Hypothalamus (tissue), 51 donors: ENCODE results near the gene USF1.
"Not testable (repeated sequence)": the region's sequence is repeated elsewhere in the genome, so short reads cannot be mapped to it uniquely, and the experiment has no call there.

Source experiments
- DNase-seq, 51 donors: peaks; one replicate each; lab custom pipeline; 2025; lab: John Stamatoyannopoulos, UW

USF1 gene

GRCh38 chr1:161051219-161051618 lies 5.4 kb upstream of the USF1 start:
- DNase-seq, result no peak

- no peak for DNase-seq
These were observed 3.4 kb upstream of the USF1 start for GRCh38 chr1:161048949-161049722.

- DNase-seq, result no peak
These were observed 2.0 kb upstream of the USF1 start for GRCh38 chr1:161047436-161048420.

- DNase-seq, result no peak
These were observed 940 bp upstream of the USF1 start for GRCh38 chr1:161046605-161047228.

GRCh38 chr1:161044908-161045735 lies 655 bp downstream of the USF1 start:
- peak in 38 of 51 donors; percentile 23 to 83 (median 56) for DNase-seq

GRCh38 chr1:161044535-161044907 lies 1.3 kb downstream of the USF1 start:
- no peak for DNase-seq

- no peak for DNase-seq
These were observed 6.2 kb downstream of the USF1 start for GRCh38 chr1:161039546-161039945.

GRCh38 chr1:161039154-161039545 lies 6.6 kb downstream of the USF1 start:
- DNase-seq, result no peak

- DNase-seq, result peak in 14 of 51 donors; percentile 6 to 56 (median 16)
These were observed 7.1 kb downstream of the USF1 start, which contains the start of gene TSTD1 for GRCh38 chr1:161038523-161039153. Gene TSTD1, minus strand, starts transcription at chr1:161038964. Its CDS starts 75 bp downstream, at chr1:161038889.

- peak in 1 of 51 donors; percentile 2 for DNase-seq
These were observed 7.9 kb downstream of the USF1 start for GRCh38 chr1:161037661-161038522.

- no peak for DNase-seq
These were observed 12.0 kb downstream of the USF1 start for GRCh38 chr1:161033751-161034150.

GRCh38 chr1:161032409-161032808 lies 13.4 kb downstream of the USF1 start:
- DNase-seq, result no peak

- no peak for DNase-seq
These were observed 13.9 kb downstream of the USF1 start for GRCh38 chr1:161031874-161032273.

GRCh38 chr1:161029466-161029865 lies 16.3 kb downstream of the USF1 start:
- DNase-seq, result not testable (repeated sequence)

GRCh38 chr1:161026954-161027353 lies 18.8 kb downstream of the USF1 start:
- not testable (repeated sequence) for DNase-seq

GRCh38 chr1:161022432-161022831 lies 23.3 kb downstream of the USF1 start:
- DNase-seq, result not testable (repeated sequence)

- no peak for DNase-seq
These were observed 23.8 kb downstream of the USF1 start for GRCh38 chr1:161021970-161022353.

- peak in 29 of 51 donors; percentile 8 to 74 (median 34) for DNase-seq
These were observed 24.4 kb downstream of the USF1 start for GRCh38 chr1:161021165-161021969.
